Choroid plexus epithelial cell (primary cell): ENCODE results near the gene ZNF462.

ENCODE experiments used
- DNase-seq: peaks from one replicate; pipeline ENCODE4 v3.0.0-alpha.2; 2010; ENCODE audit warnings: low read depth
- H3K4me3 ChIP-seq: 2 replicates; pipeline ENCODE4 v1.5.1; 2011; ENCODE audit warnings: low read depth, mild to moderate bottlenecking, control low read depth, low read length, moderate library complexity
- CTCF ChIP-seq: conservative IDR thresholded peaks from 2 replicates; pipeline ENCODE4 v1.5.1; 2011; ENCODE audit warnings: low read depth, mild to moderate bottlenecking, control low read depth, inconsistent platforms, low read length, moderate library complexity

The ZNF462 gene

DNA sequence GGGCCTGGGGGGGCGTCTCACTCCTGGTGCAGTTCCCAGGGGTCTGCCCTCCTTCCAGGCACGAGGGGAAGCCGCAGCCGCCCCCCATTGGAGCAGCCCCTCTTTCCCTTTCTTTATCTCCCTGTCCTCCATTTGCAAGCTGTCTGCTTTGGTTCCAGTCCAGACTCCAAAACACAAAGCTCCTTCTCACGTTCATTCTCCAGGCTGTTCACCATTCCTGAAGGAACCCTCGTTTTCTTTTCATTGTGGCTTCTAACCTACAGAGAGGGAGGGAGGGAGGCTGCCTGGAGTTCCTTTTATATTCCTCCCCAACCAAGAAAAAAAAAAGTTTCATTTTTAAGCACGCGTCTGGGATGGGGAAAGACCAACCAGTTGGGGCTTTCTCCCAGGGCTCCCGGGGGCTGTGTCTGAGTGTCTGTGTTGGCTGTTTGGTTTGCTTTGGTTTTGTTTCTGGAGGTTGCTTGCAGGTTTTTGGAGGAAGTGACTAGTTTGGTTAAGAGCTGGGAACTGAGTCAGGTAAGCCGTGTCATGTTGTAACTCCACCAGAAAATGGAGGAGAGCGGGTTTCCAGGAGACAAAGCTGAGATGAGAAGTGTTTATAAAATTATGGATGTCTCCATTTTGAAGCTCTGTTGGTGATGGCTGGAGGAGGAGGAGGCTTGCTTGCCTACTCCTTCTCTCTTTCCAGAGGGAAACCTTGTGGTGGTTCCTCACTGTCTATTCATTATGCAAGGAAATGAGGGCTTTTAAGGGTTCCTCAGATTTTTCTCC, 1.6 kb downstream of the ZNF462 start:
- TF ChIP-seq CTCF: no peak
- peak overlapping the region; percentile 74 for H3K4me3 ChIP-seq
- DNase-seq: peak; percentile 53

GRCh38 chr9:106866243-106866642, 3.3 kb downstream of the ZNF462 start:
- H3K4me3 ChIP-seq: no peak overlapping the region
- DNase-seq: no peak
- no peak for TF ChIP-seq CTCF

GRCh38 chr9:106867286-106867685, 4.3 kb downstream of the ZNF462 start:
- no peak overlapping the region for H3K4me3 ChIP-seq
- no peak for DNase-seq
- no peak for TF ChIP-seq CTCF

DNA sequence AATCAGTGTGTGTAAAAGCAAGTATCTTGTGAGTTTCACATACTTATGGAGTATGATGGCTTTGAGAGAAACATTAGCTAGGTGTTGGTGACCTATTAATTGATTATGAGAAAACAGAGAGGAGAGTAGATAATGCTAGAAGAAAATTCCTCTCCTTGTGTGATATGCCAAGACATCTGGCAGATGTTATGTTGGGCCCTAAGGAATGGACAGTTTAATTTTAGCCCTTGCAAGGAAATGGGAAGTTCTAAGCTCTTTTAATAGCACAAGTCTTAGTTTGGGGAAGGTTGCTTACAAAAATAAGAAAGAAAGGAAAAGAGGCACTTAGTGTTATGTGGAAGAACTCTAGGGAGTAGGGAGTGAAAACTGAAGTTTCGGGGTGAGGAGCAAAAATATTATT, 5.1 kb downstream of the ZNF462 start:
- DNase-seq: no peak
- no peak overlapping the region for H3K4me3 ChIP-seq

GRCh38 chr9:106868565-106868964, 5.6 kb downstream of the ZNF462 start:
- TF ChIP-seq CTCF: no peak
- DNase-seq: no peak
- no peak overlapping the region for H3K4me3 ChIP-seq

More for the DNA sequence above, 5.1 kb downstream of the ZNF462 start:
- no peak for TF ChIP-seq CTCF

DNA sequence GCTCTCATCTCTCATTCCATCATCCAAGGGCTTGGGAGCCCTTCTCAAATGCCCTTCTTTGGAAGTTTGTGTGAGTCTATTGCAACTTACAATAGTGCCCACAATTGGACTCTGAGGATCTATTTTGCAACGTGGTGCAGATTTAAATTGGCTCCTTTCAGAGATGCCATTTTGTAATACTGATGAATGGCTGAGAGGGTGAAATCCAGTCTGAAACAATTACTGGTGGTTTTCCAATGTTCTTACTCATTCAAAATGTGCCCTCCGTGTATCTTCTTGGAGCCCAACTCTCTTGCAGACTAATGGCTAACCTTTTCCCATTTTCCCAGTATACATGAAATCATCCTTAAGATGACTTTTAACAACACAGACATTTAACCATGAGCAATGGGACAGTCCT, 6.1 kb downstream of the ZNF462 start:
- H3K4me3 ChIP-seq: no peak overlapping the region
- DNase-seq: no peak
- no peak for TF ChIP-seq CTCF

GRCh38 chr9:106869458-106869857, 6.5 kb downstream of the ZNF462 start:
- DNase-seq: peak; percentile 65
- H3K4me3 ChIP-seq: no peak overlapping the region
- TF ChIP-seq CTCF: no peak
